Endometrial microvascular endothelial cells (primary cell): ENCODE results near the gene FER. TPM values are rescaled to one million over a fixed set of nuclear protein-coding genes. Genes with fewer than 3 reads are reported as not detected.

Experiments
- in situ Hi-C: cut with HindIII; loops from 2 replicates; pipeline ENCODE4 v1.10.0; 2017; ENCODE audit warnings: low sequenced_read_pairs, low pct_unique_long_range_greater_than_20kb; ENCODE audit errors: inconsistent ontology term
- total RNA-seq: library from RNA; depleted of rRNA; stranded (reverse); fragments of >200 nt; gene quantifications from one replicate; pipeline ENCODE4 v1.2.3, GENCODE V29; 2015; ENCODE audit errors: inconsistent ontology term

The FER gene
- total RNA-seq, 1 donor from 2014 or later: 21.9 TPM

GRCh38 chr5:108919591-108920326 lies 172.1 kb downstream of the FER start:
- in situ Hi-C loops: loop anchor here (25.0 kb wide), 1 partner anchor 543 kb away; no protein-coding TSS in a partner anchor

- in situ Hi-C loops: loop anchor here (25.0 kb wide), 1 partner anchor 538 kb away; no protein-coding TSS in a partner anchor
These were observed 176.8 kb downstream of the FER start for GRCh38 chr5:108924457-108924961.

- in situ Hi-C loops: no loop called here
These were observed 177.4 kb downstream of the FER start for GRCh38 chr5:108925073-108925472.

GRCh38 chr5:108930107-108930506 lies 182.4 kb downstream of the FER start:
- in situ Hi-C loops: no loop called here

- in situ Hi-C loops: no loop called here
These were observed 187.9 kb downstream of the FER start for GRCh38 chr5:108935611-108936010.

GRCh38 chr5:108937221-108937620 lies 189.5 kb downstream of the FER start:
- in situ Hi-C loops: no loop called here

- in situ Hi-C loops: no loop called here
These were observed 192.8 kb downstream of the FER start for GRCh38 chr5:108940506-108940905.

- in situ Hi-C loops: no loop called here
These were observed 194.0 kb downstream of the FER start for GRCh38 chr5:108941746-108942145.

- in situ Hi-C loops: no loop called here
These were observed 195.0 kb downstream of the FER start for GRCh38 chr5:108942701-108943100.

- in situ Hi-C loops: no loop called here
These were observed 197.4 kb downstream of the FER start for GRCh38 chr5:108945094-108945493.

GRCh38 chr5:108946008-108946407 lies 198.3 kb downstream of the FER start:
- in situ Hi-C loops: no loop called here

GRCh38 chr5:108947164-108947563 lies 199.5 kb downstream of the FER start:
- in situ Hi-C loops: no loop called here

GRCh38 chr5:108950276-108950675 lies 202.6 kb downstream of the FER start:
- in situ Hi-C loops: no loop called here

GRCh38 chr5:108953940-108954339 lies 206.2 kb downstream of the FER start:
- in situ Hi-C loops: no loop called here

- in situ Hi-C loops: no loop called here
These were observed 209.6 kb downstream of the FER start for GRCh38 chr5:108957333-108957732.

- in situ Hi-C loops: no loop called here
These were observed 219.2 kb downstream of the FER start for GRCh38 chr5:108966910-108967309.

- in situ Hi-C loops: no loop called here
These were observed 226.9 kb downstream of the FER start for GRCh38 chr5:108974594-108974993.

- in situ Hi-C loops: no loop called here
These were observed 228.0 kb downstream of the FER start for GRCh38 chr5:108975697-108976096.

GRCh38 chr5:108983461-108984092 lies 235.9 kb downstream of the FER start:
- in situ Hi-C loops: no loop called here

- in situ Hi-C loops: no loop called here
These were observed 242.2 kb downstream of the FER start for GRCh38 chr5:108989761-108990392.
